K562 (cell line): ENCODE measurements around the gene SPOCK2. TPM values are rescaled to one million over a fixed set of nuclear protein-coding genes. Genes with fewer than 3 reads are reported as not detected.

Experiments used
- CREB1 ChIP-seq, 2 experiments: sonication (generic) in 1 of 2; formaldehyde crosslinking in 1 of 2; IDR thresholded peaks; 2 replicates each; pipeline versions ENCODE4 v1.6.1 to v1.8.0; 2012 to 2022; ENCODE audit warnings: inconsistent platforms in 1 of 2, mild to moderate bottlenecking in 1 of 2, missing genetic modification reagents in 1 of 2, moderate library complexity in 1 of 2
- GTF2F1 ChIP-seq: IDR thresholded peaks from 2 replicates; pipeline ENCODE4 v1.6.1; 2011; ENCODE audit warnings: low read depth, low read length, improper control_type of control experiment
- HOXB6 ChIP-seq: fragments of 250-450 bp; sonication (Bioruptor Pico); IDR thresholded peaks from 2 replicates; pipeline ENCODE4 v1.5.1; 2022; ENCODE audit warnings: mild to moderate bottlenecking, borderline replicate concordance
- JUND ChIP-seq, 2 experiments: IDR thresholded peaks; 2 replicates in 1 of 2; 3 replicates in 1 of 2; pipeline ENCODE4 v1.6.1; 2011; ENCODE audit warnings: borderline replicate concordance in 2 of 2, low read depth in 2 of 2, low read length in 2 of 2, improper control_type of control experiment in 1 of 2, missing biosample characterization in 1 of 2, missing genetic modification characterization in 1 of 2, missing genetic modification reagents in 1 of 2
- KDM1A ChIP-seq, 2 experiments: fragments of 450-650 bp; IDR thresholded peaks; 2 replicates each; pipeline ENCODE4 v1.6.1; 2016; ENCODE audit warnings: mild to moderate bottlenecking in 2 of 2
- MLLT1 ChIP-seq, 2 experiments: fragments of 450-650 bp; IDR thresholded peaks; 2 replicates each; pipeline ENCODE4 v1.6.1; 2016
- NEUROD1 ChIP-seq: fragments of 150-350 bp; IDR thresholded peaks from 2 replicates; pipeline ENCODE4 v1.6.1; 2014; ENCODE audit warnings: borderline replicate concordance, low read length, low read depth; ENCODE audit not compliant: partially characterized antibody
- RCOR1 ChIP-seq, 2 experiments: IDR thresholded peaks; 2 replicates each; pipeline ENCODE4 v1.6.1; 2012; ENCODE audit warnings: low read depth in 2 of 2, low read length in 2 of 2, borderline replicate concordance in 1 of 2, improper control_type of control experiment in 1 of 2
- ZNF121 ChIP-seq: sonication (generic); formaldehyde crosslinking; conservative IDR thresholded peaks from 2 replicates; pipeline ENCODE4 v1.8.0; 2022; ENCODE audit warnings: missing genetic modification reagents
- ZNF79 ChIP-seq: fragments of 250-450 bp; sonication (Bioruptor Pico); IDR thresholded peaks from 2 replicates; pipeline ENCODE4 v1.4.0; 2020; ENCODE audit warnings: low read depth, mild to moderate bottlenecking, moderate library complexity
- polyA plus RNA-seq, 8 experiments: library from polyadenylated mRNA; depleted of rRNA in 4 of 8; stranded (reverse) in 5 of 8; unstranded in 3 of 8; fragments of >200 nt; fragmentation: Nextera tagmentation in 2 of 8; fragmentation: Illumina TruSeq in 1 of 8; extraction: Ambion mirVana in 2 of 8; extraction: Trizol in 1 of 8; gene quantifications; 2 replicates each; pipeline versions ENCODE4 v1.2.1 to v1.2.3, GENCODE V29; 2011 to 2014; ENCODE audit warnings: inconsistent platforms in 1 of 8, missing spikeins in 1 of 8
- total RNA-seq, 7 experiments: library from RNA; depleted of rRNA in 6 of 7; stranded (reverse); fragments of >200 nt in 6 of 7; fragmentation: Illumina TruSeq in 2 of 7; extraction: Trizol in 2 of 7; gene quantifications; 2 replicates each; pipeline versions ENCODE4 v1.2.1 to v1.2.3, GENCODE V29; 2011 to 2021; ENCODE audit warnings: low replicate concordance in 1 of 7
- TF ChIP-seq, protein P1 (sequence below): sonication (generic); formaldehyde crosslinking; IDR thresholded peaks from 2 replicates; pipeline ENCODE4 v1.8.0; 2022; ENCODE audit warnings: mild to moderate bottlenecking, missing genetic modification reagents, borderline replicate concordance
- TF ChIP-seq, protein P2 (sequence below): sonication (generic); IDR thresholded peaks from 2 replicates; pipeline ENCODE4 v1.6.1; 2016
- TF ChIP-seq, protein P3 (sequence below): fragments of 450-650 bp; IDR thresholded peaks from 2 replicates; pipeline ENCODE4 v1.6.1; 2017; ENCODE audit warnings: antibody characterized with exemption, mild to moderate bottlenecking
- TF ChIP-seq, protein P4 (sequence below): fragments of 250-450 bp; sonication (Bioruptor Pico); IDR thresholded peaks from 2 replicates; pipeline ENCODE4 v1.5.0; 2022; ENCODE audit warnings: mild to moderate bottlenecking

Gene SPOCK2
- total and polyA plus RNA-seq, 9 of the 15 experiments (the other 6 are each of a cell fraction or from before 2014, with no cell fraction given), result 0.04 to 0.86 (median 0.11) TPM; not detected in 2

GRCh38 chr10:72098836-72099599, 10.7 kb upstream of the SPOCK2 start (continued):
- TF ChIP-seq, protein P1, sequence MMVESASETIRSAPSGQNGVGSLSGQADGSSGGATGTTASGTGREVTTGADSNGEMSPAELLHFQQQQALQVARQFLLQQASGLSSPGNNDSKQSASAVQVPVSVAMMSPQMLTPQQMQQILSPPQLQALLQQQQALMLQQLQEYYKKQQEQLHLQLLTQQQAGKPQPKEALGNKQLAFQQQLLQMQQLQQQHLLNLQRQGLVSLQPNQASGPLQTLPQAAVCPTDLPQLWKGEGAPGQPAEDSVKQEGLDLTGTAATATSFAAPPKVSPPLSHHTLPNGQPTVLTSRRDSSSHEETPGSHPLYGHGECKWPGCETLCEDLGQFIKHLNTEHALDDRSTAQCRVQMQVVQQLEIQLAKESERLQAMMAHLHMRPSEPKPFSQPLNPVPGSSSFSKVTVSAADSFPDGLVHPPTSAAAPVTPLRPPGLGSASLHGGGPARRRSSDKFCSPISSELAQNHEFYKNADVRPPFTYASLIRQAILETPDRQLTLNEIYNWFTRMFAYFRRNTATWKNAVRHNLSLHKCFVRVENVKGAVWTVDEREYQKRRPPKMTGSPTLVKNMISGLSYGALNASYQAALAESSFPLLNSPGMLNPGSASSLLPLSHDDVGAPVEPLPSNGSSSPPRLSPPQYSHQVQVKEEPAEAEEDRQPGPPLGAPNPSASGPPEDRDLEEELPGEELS (CRISPR knock-in tag), result no peak
- TF ChIP-seq KDM1A (IDR thresholded peaks at IDR 0.05) (peak; percentile 61 to 62), NEUROD1 (no peak), MLLT1 (IDR thresholded peaks at IDR 0.05) (no peak), RCOR1 (IDR thresholded peaks at IDR 0.05; ENCODE audit: borderline replicate concordance in 1 of 2, low read depth in 2 of 2, low read length in 2 of 2) (peak in 1 of 2 experiments; percentile 38; a peak in 1 of 4 replicates), CREB1 (IDR thresholded peaks at IDR 0.05) (peak; percentile 70), CREB1 (CRISPR knock-in tag; IDR thresholded peaks at IDR 0.05) (peak; percentile 86), ZNF79 (CRISPR knock-in tag) (no peak), ZNF121 (CRISPR knock-in tag) (no peak), GTF2F1 (no peak), HOXB6 (CRISPR knock-in tag) (no peak), JUND (IDR thresholded peaks at IDR 0.05; ENCODE audit: borderline replicate concordance, low read depth, low read length) (peak; percentile 85), JUND (tag; IDR thresholded peaks at IDR 0.05; ENCODE audit: borderline replicate concordance, low read depth, low read length) (peak; percentile 90)
- TF ChIP-seq, protein P2, sequence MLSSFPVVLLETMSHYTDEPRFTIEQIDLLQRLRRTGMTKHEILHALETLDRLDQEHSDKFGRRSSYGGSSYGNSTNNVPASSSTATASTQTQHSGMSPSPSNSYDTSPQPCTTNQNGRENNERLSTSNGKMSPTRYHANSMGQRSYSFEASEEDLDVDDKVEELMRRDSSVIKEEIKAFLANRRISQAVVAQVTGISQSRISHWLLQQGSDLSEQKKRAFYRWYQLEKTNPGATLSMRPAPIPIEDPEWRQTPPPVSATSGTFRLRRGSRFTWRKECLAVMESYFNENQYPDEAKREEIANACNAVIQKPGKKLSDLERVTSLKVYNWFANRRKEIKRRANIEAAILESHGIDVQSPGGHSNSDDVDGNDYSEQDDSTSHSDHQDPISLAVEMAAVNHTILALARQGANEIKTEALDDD, result peak; percentile 67
- TF ChIP-seq, protein P3, sequence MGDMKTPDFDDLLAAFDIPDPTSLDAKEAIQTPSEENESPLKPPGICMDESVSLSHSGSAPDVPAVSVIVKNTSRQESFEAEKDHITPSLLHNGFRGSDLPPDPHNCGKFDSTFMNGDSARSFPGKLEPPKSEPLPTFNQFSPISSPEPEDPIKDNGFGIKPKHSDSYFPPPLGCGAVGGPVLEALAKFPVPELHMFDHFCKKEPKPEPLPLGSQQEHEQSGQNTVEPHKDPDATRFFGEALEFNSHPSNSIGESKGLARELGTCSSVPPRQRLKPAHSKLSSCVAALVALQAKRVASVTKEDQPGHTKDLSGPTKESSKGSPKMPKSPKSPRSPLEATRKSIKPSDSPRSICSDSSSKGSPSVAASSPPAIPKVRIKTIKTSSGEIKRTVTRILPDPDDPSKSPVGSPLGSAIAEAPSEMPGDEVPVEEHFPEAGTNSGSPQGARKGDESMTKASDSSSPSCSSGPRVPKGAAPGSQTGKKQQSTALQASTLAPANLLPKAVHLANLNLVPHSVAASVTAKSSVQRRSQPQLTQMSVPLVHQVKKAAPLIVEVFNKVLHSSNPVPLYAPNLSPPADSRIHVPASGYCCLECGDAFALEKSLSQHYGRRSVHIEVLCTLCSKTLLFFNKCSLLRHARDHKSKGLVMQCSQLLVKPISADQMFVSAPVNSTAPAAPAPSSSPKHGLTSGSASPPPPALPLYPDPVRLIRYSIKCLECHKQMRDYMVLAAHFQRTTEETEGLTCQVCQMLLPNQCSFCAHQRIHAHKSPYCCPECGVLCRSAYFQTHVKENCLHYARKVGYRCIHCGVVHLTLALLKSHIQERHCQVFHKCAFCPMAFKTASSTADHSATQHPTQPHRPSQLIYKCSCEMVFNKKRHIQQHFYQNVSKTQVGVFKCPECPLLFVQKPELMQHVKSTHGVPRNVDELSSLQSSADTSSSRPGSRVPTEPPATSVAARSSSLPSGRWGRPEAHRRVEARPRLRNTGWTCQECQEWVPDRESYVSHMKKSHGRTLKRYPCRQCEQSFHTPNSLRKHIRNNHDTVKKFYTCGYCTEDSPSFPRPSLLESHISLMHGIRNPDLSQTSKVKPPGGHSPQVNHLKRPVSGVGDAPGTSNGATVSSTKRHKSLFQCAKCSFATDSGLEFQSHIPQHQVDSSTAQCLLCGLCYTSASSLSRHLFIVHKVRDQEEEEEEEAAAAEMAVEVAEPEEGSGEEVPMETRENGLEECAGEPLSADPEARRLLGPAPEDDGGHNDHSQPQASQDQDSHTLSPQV, result 0 out of 2 replicates have a peak, but pooled peaks have one; percentile 12
- TF ChIP-seq, protein P4, sequence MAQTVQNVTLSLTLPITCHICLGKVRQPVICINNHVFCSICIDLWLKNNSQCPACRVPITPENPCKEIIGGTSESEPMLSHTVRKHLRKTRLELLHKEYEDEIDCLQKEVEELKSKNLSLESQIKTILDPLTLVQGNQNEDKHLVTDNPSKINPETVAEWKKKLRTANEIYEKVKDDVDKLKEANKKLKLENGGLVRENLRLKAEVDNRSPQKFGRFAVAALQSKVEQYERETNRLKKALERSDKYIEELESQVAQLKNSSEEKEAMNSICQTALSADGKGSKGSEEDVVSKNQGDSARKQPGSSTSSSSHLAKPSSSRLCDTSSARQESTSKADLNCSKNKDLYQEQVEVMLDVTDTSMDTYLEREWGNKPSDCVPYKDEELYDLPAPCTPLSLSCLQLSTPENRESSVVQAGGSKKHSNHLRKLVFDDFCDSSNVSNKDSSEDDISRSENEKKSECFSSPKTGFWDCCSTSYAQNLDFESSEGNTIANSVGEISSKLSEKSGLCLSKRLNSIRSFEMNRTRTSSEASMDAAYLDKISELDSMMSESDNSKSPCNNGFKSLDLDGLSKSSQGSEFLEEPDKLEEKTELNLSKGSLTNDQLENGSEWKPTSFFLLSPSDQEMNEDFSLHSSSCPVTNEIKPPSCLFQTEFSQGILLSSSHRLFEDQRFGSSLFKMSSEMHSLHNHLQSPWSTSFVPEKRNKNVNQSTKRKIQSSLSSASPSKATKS (CRISPR knock-in tag), result no peak
